ENCODE results near the gene SRR. TPM values are rescaled to one million over a fixed set of nuclear protein-coding genes. Genes with fewer than 3 reads are reported as not detected.

Gene SRR
- total and polyA plus RNA-seq, 9 of the 15 experiments (the other 6 are each of a cell fraction or from before 2014, with no cell fraction given) = 5.0 to 19.4 (median 7.9) TPM

- TF ChIP-seq TSHZ1 (CRISPR knock-in tag; IDR thresholded peaks at IDR 0.05) (no peak), RAD51 (IDR thresholded peaks at IDR 0.05; ENCODE audit: borderline replicate concordance, low read depth) (no peak), KAT8 (IDR thresholded peaks at IDR 0.05; ENCODE audit: low read depth) (no peak), BRD4 (IDR thresholded peaks at IDR 0.05) (no peak), BMI1 (IDR thresholded peaks at IDR 0.05; ENCODE audit: low read length) (no peak), BRD9 (IDR thresholded peaks at IDR 0.05; ENCODE audit: low read depth, partially characterized antibody) (no peak), ZNF12 (CRISPR knock-in tag; IDR thresholded peaks at IDR 0.05) (no peak), MIER1 (IDR thresholded peaks at IDR 0.05; ENCODE audit: low read depth) (no peak), ZNF695 (CRISPR knock-in tag; IDR thresholded peaks at IDR 0.05) (no peak), ZNF583 (CRISPR knock-in tag; IDR thresholded peaks at IDR 0.05) (no peak), MAFF (IDR thresholded peaks at IDR 0.05; ENCODE audit: low read length) (no peak), MYC (IDR thresholded peaks at IDR 0.05; ENCODE audit: low read depth, low read length) (peak; percentile 99), MYC (CRISPR knock-in tag; IDR thresholded peaks at IDR 0.05; ENCODE audit: borderline replicate concordance, low read depth) (peak; percentile 97), NBN (IDR thresholded peaks at IDR 0.05; ENCODE audit: low read depth) (no peak), ZFP1 (CRISPR knock-in tag; IDR thresholded peaks at IDR 0.05) (no peak), XRCC4 (IDR thresholded peaks at IDR 0.05; ENCODE audit: extremely low read depth, insufficient read depth, insufficient read length) (no peak), FOXJ2 (tag; IDR thresholded peaks at IDR 0.05) (no peak), PURB (CRISPR knock-in tag; IDR thresholded peaks at IDR 0.05; ENCODE audit: low read depth) (no peak), PRDM10 (IDR thresholded peaks at IDR 0.05; ENCODE audit: partially characterized antibody) (no peak), ZNF140 (CRISPR knock-in tag; IDR thresholded peaks at IDR 0.05) (no peak), ZNF124 (CRISPR knock-in tag; IDR thresholded peaks at IDR 0.05) (no peak), ATF4 (CRISPR knock-in tag; IDR thresholded peaks at IDR 0.05) (no peak), CBFA2T3 (IDR thresholded peaks at IDR 0.05) (no peak), PHB (CRISPR knock-in tag; IDR thresholded peaks at IDR 0.05) (no peak), BCOR (IDR thresholded peaks at IDR 0.05) (peak; percentile 16; the same call in 1 of the 2 replicates)
These were observed 32.6 kb downstream of the SRR start, which contains the start of gene TSR1 (continued) for GRCh38 chr17:2336215-2336851.
